ENCODE measurements around the gene IFITM2.
"Not testable (repeated sequence)": the region's sequence is repeated elsewhere in the genome, so short reads cannot be mapped to it uniquely, and the experiment has no call there.

- not testable (repeated sequence) for TF ChIP-seq POLR2AphosphoS5, POLR2A, TAF1 (IDR thresholded peaks at IDR 0.05; ENCODE audit: low read depth, low read length)
Measured at GRCh38 chr11:314554-314875, 6.9 kb downstream of the IFITM2 start.

All from GM12891 (cell line).